Astrocyte (in vitro differentiated cells and primary cell): Measurements from ENCODE around the gene SLC29A2.

Experiments
- EZH2 ChIP-seq: IDR thresholded peaks from 2 replicates; pipeline ENCODE4 v1.6.1; 2012; ENCODE audit warnings: mild to moderate bottlenecking, low read length, inconsistent platforms; ENCODE audit not compliant: insufficient read depth
- TF ChIP-seq, protein P1 (sequence below): IDR thresholded peaks from 2 replicates; pipeline ENCODE4 v1.5.1; 2011; ENCODE audit warnings: low read depth, mild to moderate bottlenecking, inconsistent platforms, low read length, moderate library complexity; ENCODE audit not compliant: insufficient read depth

DNA sequence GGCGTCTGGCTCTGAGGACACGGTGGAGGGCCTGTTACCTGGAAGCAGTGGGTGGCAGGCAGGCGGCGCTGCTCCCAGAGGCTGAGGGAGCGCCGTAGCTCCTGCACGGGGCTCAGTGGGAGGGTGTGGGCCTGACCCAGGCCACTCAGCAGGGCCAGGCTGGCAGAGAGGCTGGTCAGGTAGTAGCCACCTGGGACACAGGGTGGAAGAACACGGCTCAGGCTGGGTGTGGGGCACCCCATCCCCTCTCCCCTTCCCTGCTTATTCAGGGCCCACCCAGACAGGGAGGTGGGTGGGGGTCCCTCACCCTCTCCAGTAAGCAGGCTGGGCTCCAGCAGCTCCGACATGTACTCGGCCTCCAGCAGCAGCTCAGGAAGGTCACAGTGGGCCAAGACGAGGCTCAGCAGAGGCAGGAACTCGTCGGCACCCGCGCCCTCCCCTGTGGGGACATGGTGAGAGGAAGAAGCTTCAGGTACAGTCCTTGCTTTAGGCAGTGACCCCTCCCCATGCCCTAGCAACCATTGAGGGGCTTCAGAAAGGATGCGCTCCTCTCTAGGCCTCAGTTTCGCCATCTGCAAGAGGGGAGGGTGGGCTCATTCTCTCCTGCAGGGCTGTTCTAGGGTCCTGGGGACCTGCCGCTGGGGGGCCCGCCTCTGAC, 38.2 kb downstream of the SLC29A2 start:
- TF ChIP-seq, protein P1, sequence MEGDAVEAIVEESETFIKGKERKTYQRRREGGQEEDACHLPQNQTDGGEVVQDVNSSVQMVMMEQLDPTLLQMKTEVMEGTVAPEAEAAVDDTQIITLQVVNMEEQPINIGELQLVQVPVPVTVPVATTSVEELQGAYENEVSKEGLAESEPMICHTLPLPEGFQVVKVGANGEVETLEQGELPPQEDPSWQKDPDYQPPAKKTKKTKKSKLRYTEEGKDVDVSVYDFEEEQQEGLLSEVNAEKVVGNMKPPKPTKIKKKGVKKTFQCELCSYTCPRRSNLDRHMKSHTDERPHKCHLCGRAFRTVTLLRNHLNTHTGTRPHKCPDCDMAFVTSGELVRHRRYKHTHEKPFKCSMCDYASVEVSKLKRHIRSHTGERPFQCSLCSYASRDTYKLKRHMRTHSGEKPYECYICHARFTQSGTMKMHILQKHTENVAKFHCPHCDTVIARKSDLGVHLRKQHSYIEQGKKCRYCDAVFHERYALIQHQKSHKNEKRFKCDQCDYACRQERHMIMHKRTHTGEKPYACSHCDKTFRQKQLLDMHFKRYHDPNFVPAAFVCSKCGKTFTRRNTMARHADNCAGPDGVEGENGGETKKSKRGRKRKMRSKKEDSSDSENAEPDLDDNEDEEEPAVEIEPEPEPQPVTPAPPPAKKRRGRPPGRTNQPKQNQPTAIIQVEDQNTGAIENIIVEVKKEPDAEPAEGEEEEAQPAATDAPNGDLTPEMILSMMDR = no peak
- no peak for TF ChIP-seq EZH2
